ENCODE measurements around the gene MFNG.
"Not testable (repeated sequence)": the region's sequence is repeated elsewhere in the genome, so short reads cannot be mapped to it uniquely, and the experiment has no call there.

Gene MFNG

GRCh38 chr22:37472418-37473006 lies 13.7 kb downstream of the MFNG start:
- no peak for FAIRE-seq

GRCh38 chr22:37471727-37472417 lies 14.3 kb downstream of the MFNG start:
- FAIRE-seq: no peak

GRCh38 chr22:37470087-37470445 lies 16.1 kb downstream of the MFNG start:
- no peak for FAIRE-seq

- FAIRE-seq: no peak
Measured at GRCh38 chr22:37469416-37470086, 16.6 kb downstream of the MFNG start.

DNA sequence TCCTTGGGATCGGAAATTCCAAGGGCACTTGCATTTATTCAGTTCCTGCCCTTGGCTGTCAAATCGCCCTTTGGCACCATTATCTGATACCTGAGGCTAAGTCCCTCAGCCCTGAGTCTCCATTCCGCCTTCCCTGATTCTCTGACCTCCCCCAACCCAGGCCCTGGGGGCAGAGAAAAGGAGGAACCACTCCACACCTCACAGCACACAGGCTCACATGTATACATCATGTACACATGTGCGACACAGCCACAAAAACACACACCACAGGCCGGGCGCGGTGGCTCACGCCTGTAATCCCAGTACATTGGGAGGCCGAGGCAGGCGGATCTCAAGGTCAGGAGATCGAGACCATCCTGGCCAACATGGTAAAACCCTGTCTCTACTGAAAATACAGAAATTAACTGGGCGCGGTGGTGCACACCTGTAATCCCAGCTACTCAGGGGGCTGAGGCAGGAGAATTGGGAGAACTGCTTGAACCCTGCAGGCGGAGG lies 17.9 kb downstream of the MFNG start:
- not testable (repeated sequence) for FAIRE-seq

DNA sequence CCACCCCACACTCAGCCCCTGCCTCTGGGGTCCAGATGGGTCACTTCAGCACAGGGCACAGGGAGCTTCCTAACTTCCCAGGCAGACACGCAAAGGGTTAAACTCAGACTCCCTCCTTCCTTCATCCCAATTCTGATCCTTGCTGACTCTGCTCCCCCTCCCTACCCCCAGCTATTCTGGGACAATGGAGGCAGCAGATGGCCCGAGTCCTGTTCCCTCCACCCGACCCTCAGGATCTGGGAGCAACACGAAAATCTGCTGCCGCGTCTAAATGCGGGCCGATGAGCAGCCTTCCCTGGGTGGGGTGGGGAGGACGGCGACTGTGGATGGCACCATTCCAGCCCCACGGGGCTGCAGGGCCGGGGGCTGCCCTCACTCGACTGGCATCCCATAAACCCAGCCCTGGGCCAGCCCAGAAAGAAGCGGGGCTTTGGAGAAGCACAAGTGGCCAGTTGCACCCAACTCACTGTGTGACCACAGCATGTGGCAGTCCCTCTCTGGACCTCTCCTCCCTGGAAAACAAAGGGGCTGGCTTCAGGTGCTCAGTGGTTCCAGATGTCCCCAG lies 18.7 kb downstream of the MFNG start:
- no peak for FAIRE-seq

DNA sequence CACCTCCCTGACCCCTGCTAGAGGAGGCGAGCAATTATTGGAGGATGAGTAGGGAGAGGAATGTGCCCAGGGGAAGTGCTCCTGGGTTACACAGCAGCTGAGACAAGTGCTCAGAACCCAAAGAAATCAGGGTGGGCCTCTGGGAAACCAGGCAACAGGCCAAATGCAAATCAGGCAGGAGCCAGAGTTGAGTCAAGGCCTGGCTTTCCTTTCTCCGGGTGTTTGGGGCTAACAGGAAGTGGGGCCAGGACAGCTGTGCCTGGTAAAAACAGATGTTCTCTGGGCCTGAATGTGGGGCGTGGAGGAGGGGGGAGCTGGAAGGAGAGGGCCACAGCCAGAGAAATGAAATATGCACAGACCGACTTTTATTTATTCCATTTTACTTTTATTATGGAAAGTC lies 22.0 kb downstream of the MFNG start:
- FAIRE-seq: no peak

DNA sequence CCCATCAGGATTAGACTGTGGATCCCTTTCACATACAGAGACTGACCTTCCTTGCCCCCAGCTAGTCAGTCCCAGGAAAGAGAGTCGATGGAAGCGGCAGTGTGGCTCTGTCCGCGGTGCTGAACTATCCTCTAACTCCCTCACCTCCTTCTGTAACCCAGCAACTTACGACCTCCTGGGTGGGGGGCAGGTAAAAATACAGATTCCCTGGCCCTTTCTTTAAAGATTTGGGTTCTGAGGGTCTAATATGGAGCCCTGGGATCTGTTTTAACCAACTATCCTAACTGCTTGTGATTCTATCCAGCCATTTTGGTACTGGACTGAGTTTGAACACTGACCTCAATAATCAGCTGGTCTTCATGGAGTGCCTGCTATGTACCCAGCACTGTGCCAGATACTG lies 23.2 kb downstream of the MFNG start:
- no peak for FAIRE-seq

- no peak for FAIRE-seq
Measured at GRCh38 chr22:37462436-37462835, 23.7 kb downstream of the MFNG start.

GRCh38 chr22:37461961-37462360 lies 24.2 kb downstream of the MFNG start:
- no peak for FAIRE-seq

GRCh38 chr22:37460684-37461083 lies 25.5 kb downstream of the MFNG start:
- no peak for FAIRE-seq

DNA sequence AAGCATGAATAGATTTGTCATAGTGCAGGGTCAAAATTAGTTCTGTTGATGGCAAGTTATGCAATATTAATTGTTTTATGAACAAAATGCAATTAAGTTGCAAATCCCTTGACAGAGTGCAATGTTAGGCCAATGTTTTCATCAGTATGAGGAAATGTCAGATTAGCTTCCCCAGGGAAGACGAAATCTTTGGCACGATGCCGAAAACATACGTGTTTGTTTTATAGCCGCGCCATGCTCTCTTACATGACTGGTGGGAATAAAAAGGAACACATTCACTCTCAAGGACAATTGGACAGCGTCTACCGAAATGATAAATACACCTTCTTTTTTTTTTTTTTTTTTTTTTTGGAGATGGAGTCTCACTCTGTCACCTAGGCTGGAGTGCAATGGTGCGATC lies 27.0 kb downstream of the MFNG start:
- no peak for FAIRE-seq

- no peak for FAIRE-seq
Measured at GRCh38 chr22:37457093-37457893, 28.9 kb downstream of the MFNG start.

DNA sequence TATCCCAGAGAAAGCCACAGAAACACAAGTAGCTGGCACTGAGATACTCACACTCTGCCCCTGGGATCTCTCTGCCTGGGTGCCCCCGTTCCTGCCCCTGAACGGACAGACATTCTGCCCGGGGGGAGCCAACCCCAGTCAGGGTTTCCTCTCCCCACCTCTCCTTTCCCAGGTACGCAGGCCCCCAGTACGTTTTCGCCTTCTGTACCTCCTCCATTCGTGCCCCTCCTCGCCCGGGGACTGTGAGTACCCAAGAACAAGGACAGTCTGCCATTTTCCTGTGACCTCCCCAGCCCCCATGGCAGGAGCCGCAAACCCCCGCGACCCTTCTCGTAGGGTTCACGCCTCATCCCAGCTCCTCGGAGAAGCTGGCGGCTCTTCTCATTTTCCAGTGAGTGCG lies 29.8 kb downstream of the MFNG start:
- no peak for FAIRE-seq

DNA sequence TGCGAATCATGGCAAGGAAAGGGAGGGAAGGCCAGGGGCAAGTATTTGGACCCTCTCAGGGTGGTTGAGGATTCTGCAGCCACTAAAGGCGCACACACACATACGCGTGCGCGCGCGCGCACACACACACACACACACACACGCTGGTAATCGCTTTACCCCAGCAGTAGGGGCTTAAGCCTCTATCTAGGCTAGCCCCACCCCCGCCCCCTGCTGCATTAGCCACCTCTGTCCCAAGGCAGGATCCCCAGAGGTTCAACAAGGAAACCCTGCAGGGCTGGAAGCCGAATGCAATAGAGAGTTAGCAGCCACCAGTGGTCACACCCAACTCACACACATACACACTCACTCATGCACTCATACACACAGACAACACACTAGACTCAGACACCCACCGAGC lies 30.3 kb downstream of the MFNG start:
- FAIRE-seq: no peak

DNA sequence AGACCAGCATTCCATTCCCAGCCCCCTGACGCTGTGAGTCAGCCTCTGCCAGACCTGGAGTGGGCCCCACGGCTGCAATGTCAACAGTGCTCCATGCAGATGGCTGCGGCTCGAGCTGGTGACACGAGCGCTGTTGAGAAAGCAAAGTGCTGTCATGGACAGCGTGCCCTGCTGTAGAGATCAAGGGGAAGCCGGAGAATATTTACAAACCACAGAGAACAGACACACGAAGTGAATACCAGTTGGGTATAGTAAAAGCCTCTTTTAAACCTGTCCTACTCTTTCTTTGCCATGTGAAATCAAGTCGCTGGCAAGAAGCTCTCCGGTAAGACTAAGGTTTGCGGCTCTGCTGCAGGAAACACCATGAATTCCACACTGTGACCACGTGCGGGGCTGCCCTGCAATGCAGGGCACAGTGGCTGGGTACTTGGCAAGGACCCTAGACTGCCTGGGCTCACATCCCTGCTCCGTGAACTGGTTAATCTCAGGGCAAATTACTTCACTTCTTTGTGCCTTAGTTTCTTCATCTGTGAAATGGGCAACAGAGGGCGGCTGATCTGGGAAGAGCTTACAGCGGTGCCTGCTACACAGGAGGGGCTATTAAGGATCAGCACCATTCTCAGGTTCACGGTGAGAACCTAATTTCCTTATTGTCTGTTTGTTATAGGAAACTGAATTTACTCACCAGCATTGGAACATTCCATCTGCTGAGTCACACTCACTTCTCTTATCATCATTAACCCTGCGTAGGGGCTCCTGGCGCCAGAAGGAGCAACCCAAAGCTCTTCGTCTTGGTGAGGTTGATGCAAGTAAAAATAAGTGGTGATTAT lies 31.1 kb downstream of the MFNG start:
- FAIRE-seq: no peak

DNA sequence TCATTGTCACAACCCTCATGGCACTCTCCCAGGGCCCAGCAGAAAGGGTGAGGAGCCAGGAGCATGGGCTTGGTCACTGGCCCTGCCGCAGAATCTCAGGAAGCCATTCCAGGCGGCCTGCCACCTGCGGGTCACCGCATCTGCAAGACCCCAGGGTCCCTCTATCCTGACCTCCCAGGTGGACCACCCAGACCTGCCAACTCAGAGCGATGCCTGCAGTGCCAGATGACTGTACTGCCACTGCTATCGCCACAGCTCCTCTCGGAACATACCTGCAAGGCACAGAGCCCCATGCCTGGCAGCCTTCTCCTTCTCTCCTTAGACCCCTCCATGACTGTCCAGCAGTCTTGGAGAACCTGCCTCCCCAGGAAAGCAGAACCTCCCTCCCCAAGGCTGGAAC lies 32.5 kb downstream of the MFNG start:
- no peak for FAIRE-seq

- no peak for FAIRE-seq
Measured at GRCh38 chr22:37451218-37451617, 35.0 kb downstream of the MFNG start.

GRCh38 chr22:37449331-37450001 lies 36.7 kb downstream of the MFNG start:
- FAIRE-seq: no peak

DNA sequence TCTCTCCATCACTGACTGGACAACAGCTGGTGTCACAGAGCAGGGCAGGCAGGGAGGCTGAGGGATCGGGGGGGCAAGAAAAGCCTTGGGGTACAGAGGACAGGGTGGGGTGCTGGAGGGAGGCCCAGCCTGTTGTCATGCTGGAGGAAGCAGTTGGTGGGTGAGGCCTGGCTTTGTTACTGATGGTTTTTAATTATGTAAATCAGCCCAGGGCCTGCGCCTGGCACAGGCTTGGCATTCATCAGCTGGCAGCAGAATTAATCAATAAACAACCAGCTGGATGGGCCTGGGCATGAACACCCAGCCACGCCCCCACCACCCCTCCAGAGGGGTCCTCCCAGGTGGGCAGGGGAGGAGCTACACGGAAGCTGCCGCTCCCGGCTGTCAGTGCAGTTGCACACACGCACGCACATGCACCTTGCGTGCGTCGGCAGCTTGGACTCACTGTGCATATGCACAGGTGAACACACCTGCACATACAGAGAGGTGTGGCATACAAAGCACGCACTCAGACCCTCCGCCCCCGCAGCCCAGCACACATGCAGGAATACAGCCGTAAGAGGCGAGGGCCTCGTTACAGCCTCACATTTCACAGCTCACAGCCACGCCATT lies 37.6 kb downstream of the MFNG start:
- no peak for FAIRE-seq

DNA sequence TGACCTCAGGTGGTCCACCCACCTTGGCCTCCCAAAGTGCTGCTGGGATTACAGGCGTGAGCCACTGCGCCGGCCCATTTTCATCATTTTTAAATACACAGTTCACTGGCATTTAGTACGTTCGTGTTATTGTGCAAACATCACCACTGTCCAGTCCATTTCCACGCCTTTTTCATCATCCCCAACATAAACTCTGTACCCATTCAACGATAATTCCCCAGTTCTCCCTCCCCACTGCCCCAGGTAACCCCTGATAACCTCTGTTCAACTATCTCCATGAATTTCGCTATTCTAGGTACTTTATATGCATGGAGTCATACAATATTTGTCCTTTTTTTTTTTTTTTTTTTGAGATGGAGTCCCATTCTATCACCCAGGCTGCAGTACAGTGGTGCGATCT lies 40.7 kb downstream of the MFNG start:
- FAIRE-seq: no peak
